GM12801 (cell line): Measurements from ENCODE around the gene CCDC141.

Experiments
- CTCF ChIP-seq: IDR thresholded peaks from one replicate; pipeline ENCODE4 v1.5.1; 2011; ENCODE audit warnings: control low read depth; ENCODE audit not compliant: insufficient read length; ENCODE audit errors: extremely low read depth

Gene CCDC141

GRCh38 chr2:178811045-178811444 lies 238.9 kb downstream of the CCDC141 start:
- TF ChIP-seq CTCF, result no peak

- no peak for TF ChIP-seq CTCF
These were observed 239.5 kb downstream of the CCDC141 start for GRCh38 chr2:178810422-178810821.

- no peak for TF ChIP-seq CTCF
These were observed 242.5 kb downstream of the CCDC141 start, which contains the start of gene TTN for GRCh38 chr2:178807227-178808008. TSS of gene TTN (minus strand) at chr2:178807423. CDS start at chr2:178804642, 2,781 bp downstream.

- TF ChIP-seq CTCF, result no peak
These were observed 243.4 kb downstream of the CCDC141 start for GRCh38 chr2:178806543-178806942.

GRCh38 chr2:178805457-178805856 lies 244.5 kb downstream of the CCDC141 start:
- TF ChIP-seq CTCF, result no peak

GRCh38 chr2:178804791-178805190 lies 245.1 kb downstream of the CCDC141 start:
- no peak for TF ChIP-seq CTCF

- no peak for TF ChIP-seq CTCF
These were observed 249.4 kb downstream of the CCDC141 start for GRCh38 chr2:178800510-178800909.
